ENCODE measurements around the gene VPS36. TPM values are rescaled to one million over a fixed set of nuclear protein-coding genes. Genes with fewer than 3 reads are reported as not detected.

Gene VPS36
- total and polyA plus RNA-seq, 2 donors (not counting 1 experiment from before 2014, with no cell fraction given) = 17.5 to 71.5 TPM

DNA sequence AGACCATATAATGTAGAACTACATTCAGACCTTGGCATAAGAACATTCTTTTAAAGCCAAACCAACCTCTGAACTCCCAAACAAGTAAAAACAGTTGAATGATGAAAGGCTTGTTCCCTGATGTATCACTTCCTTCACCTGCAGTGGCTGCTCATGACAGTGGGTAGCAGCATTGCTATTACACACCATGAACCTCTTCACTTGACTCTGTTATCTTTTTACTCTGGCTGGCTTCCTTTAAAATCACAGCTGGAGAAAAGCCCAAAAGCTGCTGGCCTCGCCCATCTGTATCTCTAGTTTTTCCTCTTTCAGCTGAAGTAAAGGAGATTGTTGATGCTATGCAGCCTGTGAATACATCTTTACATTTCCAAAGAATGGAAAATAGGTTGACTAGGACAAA lies 67.1 kb downstream of the VPS36 start:
- Mint-ChIP-seq H3K4me1 (no peaks in the 10 kb centered on the region), H3K9me3 (ENCODE audit: insufficient read depth) (peaks cover 2% of the 10 kb centered on the region), H3K4me3 (no peak overlapping the region), H3K27ac (no peak overlapping the region), H3K27me3 (no peaks in the 10 kb centered on the region)
- no peak overlapping the region for H3K9ac ChIP-seq (ENCODE audit: low read length)
- intact Hi-C loops (cut with micrococcal nuclease) = no loop called here
- no CpG with 5 or more reads among the region's 1 CpG for WGBS (ENCODE audit: insufficient coverage)
- H3K27me3 ChIP-seq (replicated peaks in 1 of 4; ENCODE audit: control extremely low read depth in 1 of 4, control insufficient read depth in 3 of 4, insufficient read depth in 4 of 4, low read length in 3 of 4) = no peaks in the 10 kb centered on the region
- H3K79me2 ChIP-seq (ENCODE audit: control insufficient read depth, insufficient read depth, low read length) = no peaks in the 10 kb centered on the region
- CTCF ChIA-PET = no interaction called here
- H3K4me1 ChIP-seq (ENCODE audit: control insufficient read depth in 2 of 2, insufficient read depth in 2 of 2, low read length in 2 of 2) = no peaks in the 10 kb centered on the region
- ATAC-seq (ENCODE audit: low read depth) (no peak), DNase-seq (no peak)
- no peak overlapping the region for H3K4me3 ChIP-seq (ENCODE audit: control extremely low read depth in 1 of 5, extremely low read depth in 1 of 5, insufficient read depth in 1 of 5, low read depth in 2 of 5, low read length in 4 of 5)
- H4K20me1 ChIP-seq (ENCODE audit: control insufficient read depth, insufficient read depth, low read length, poor library complexity, severe bottlenecking) = no peaks in the 10 kb centered on the region
- H3K4me2 ChIP-seq (replicated peaks; ENCODE audit: low read depth, low read length, poor library complexity, severe bottlenecking) = no peak overlapping the region
- no peaks in the 10 kb centered on the region for H3K9me3 ChIP-seq (ENCODE audit: control extremely low read depth in 1 of 3, control insufficient read depth in 2 of 3, insufficient read depth in 1 of 3, low read length in 2 of 3)
- no peaks in the 10 kb centered on the region for H3K36me3 ChIP-seq (replicated peaks in 1 of 2; ENCODE audit: control extremely low read depth in 1 of 2, control insufficient read depth in 1 of 2, extremely low read depth in 1 of 2, insufficient read depth in 2 of 2, low read length in 1 of 2)
- H2AFZ ChIP-seq (ENCODE audit: insufficient read depth, low read depth, low read length, poor library complexity, severe bottlenecking) = no peak overlapping the region
- TF ChIP-seq EZH2 (IDR thresholded peaks at IDR 0.05; ENCODE audit: borderline replicate concordance, insufficient read depth, low read depth, low read length, poor library complexity, severe bottlenecking) = no peak
- TF ChIP-seq, protein P1, sequence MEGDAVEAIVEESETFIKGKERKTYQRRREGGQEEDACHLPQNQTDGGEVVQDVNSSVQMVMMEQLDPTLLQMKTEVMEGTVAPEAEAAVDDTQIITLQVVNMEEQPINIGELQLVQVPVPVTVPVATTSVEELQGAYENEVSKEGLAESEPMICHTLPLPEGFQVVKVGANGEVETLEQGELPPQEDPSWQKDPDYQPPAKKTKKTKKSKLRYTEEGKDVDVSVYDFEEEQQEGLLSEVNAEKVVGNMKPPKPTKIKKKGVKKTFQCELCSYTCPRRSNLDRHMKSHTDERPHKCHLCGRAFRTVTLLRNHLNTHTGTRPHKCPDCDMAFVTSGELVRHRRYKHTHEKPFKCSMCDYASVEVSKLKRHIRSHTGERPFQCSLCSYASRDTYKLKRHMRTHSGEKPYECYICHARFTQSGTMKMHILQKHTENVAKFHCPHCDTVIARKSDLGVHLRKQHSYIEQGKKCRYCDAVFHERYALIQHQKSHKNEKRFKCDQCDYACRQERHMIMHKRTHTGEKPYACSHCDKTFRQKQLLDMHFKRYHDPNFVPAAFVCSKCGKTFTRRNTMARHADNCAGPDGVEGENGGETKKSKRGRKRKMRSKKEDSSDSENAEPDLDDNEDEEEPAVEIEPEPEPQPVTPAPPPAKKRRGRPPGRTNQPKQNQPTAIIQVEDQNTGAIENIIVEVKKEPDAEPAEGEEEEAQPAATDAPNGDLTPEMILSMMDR (IDR thresholded peaks at IDR 0.05) = no peak
- H3K27ac ChIP-seq (ENCODE audit: low read length in 2 of 2) = no peak overlapping the region
- POLR2A ChIA-PET = no interaction called here

- Histone ChIP-seq H3K79me2 (ENCODE audit: control insufficient read depth, insufficient read depth, low read length) (no peaks in the 10 kb centered on the region), H3K4me3 (ENCODE audit: control extremely low read depth in 1 of 5, extremely low read depth in 1 of 5, insufficient read depth in 1 of 5, low read depth in 2 of 5, low read length in 4 of 5) (no peak overlapping the region), H3K36me3 (replicated peaks in 1 of 2; ENCODE audit: control extremely low read depth in 1 of 2, control insufficient read depth in 1 of 2, extremely low read depth in 1 of 2, insufficient read depth in 2 of 2, low read length in 1 of 2) (no peaks in the 10 kb centered on the region), H3K9me3 (ENCODE audit: control extremely low read depth in 1 of 3, control insufficient read depth in 2 of 3, insufficient read depth in 1 of 3, low read length in 2 of 3) (no peaks in the 10 kb centered on the region), H3K4me1 (ENCODE audit: control insufficient read depth in 2 of 2, insufficient read depth in 2 of 2, low read length in 2 of 2) (no peaks in the 10 kb centered on the region), H3K27me3 (replicated peaks in 1 of 4; ENCODE audit: control extremely low read depth in 1 of 4, control insufficient read depth in 3 of 4, insufficient read depth in 4 of 4, low read length in 3 of 4) (no peaks in the 10 kb centered on the region), H3K4me2 (replicated peaks; ENCODE audit: low read depth, low read length, poor library complexity, severe bottlenecking) (no peak overlapping the region), H4K20me1 (ENCODE audit: control insufficient read depth, insufficient read depth, low read length, poor library complexity, severe bottlenecking) (no peaks in the 10 kb centered on the region), H3K27ac (ENCODE audit: low read length in 2 of 2) (no peak overlapping the region), H3K9ac (ENCODE audit: low read length) (no peak overlapping the region), H2AFZ (ENCODE audit: insufficient read depth, low read depth, low read length, poor library complexity, severe bottlenecking) (no peak overlapping the region)
- Mint-ChIP-seq H3K27ac (no peak overlapping the region), H3K9me3 (ENCODE audit: insufficient read depth) (peaks cover 2% of the 10 kb centered on the region), H3K27me3 (no peaks in the 10 kb centered on the region), H3K4me3 (no peak overlapping the region), H3K4me1 (no peaks in the 10 kb centered on the region)
- ChIA-PET POLR2A (no interaction called here), CTCF (no interaction called here)
- WGBS (ENCODE audit: insufficient coverage) = 95% methylated on average over 21 of the region's 22 CpGs
- intact Hi-C loops (cut with micrococcal nuclease) = no loop called here
- ATAC-seq (ENCODE audit: low read depth) = no peak
- no peak for DNase-seq
- no peak for TF ChIP-seq EZH2 (IDR thresholded peaks at IDR 0.05; ENCODE audit: borderline replicate concordance, insufficient read depth, low read depth, low read length, poor library complexity, severe bottlenecking)
- TF ChIP-seq, protein P1 (IDR thresholded peaks at IDR 0.05) = no peak
Observed at GRCh38 chr13:52378312-52378711, 72.1 kb downstream of the VPS36 start.

All from B cell (primary cell).